Posterior vena cava (tissue), 2 donors: ENCODE measurements around the gene TMEM42. TPM values are rescaled to one million over a fixed set of nuclear protein-coding genes. Genes with fewer than 3 reads are reported as not detected.
"Not testable (repeated sequence)": the region's sequence is repeated elsewhere in the genome, so short reads cannot be mapped to it uniquely, and the experiment has no call there.

Source experiments
- DNase-seq: peaks from one replicate; pipeline ENCODE4 v3.0.0-alpha.2; 2020; ENCODE audit warnings: low spot score
- intact Hi-C, 2 donors: fragments of 100-400 bp; cut with DNase I; formaldehyde crosslinking; loops; one replicate each; pipeline versions ENCODE4 v1.14.1 to v1.14.2; 2022 to 2023
- long read RNA-seq, 2 donors: library from polyadenylated mRNA; unstranded; transcript quantifications; one replicate each; pipeline ENCODE4 v2.0.0, GENCODE V29; 2020 to 2021
- total RNA-seq, 2 donors: library from RNA; stranded (reverse); fragmentation: NEBNext Ultra II Directional; extraction: Animal tissue kit (Norgen Biotek cat#: 25700); gene quantifications; one replicate each; pipeline ENCODE4 v1.2.1, GENCODE V29; 2021
- donor health status: DM: yes; HTN: yes; CAD: no.
- donor health status: DM: yes; HTN: yes; CAD: no.

TMEM42 gene
- 10 to 100 TPM in 1 of 2 donors, 1 to 10 TPM in 1; 6.7 to 10.8 TPM for total RNA-seq
- long read RNA-seq, donor 1, partial matches to known transcripts: 0 of 3 reads
- long read RNA-seq, donor 1, other reads (novel, unspliced or antisense): 0 of 3 reads
- long read RNA-seq, donor 2, partial matches to known transcripts: 0 of 9 reads
- long read RNA-seq, donor 2, other reads (novel, unspliced or antisense): 4 of 9 reads

GRCh38 chr3:44861412-44862225 is at the start of gene TMEM42:
TMEM42 (plus strand) TSS chr3:44861912; CDS start chr3:44861925, 13 bp downstream.
- peak; percentile 97 for DNase-seq
- intact Hi-C loops: no loop called here

- no peak for DNase-seq
- intact Hi-C loops: no loop called here
Measured at GRCh38 chr3:44814751-44815150, 47.0 kb upstream of the TMEM42 start.

GRCh38 chr3:44816334-44816733 is 45.4 kb upstream of the TMEM42 start:
- DNase-seq, intact Hi-C loops: not testable (repeated sequence)

- peak; percentile 68 for DNase-seq
- intact Hi-C loops: not testable (repeated sequence)
Measured at GRCh38 chr3:44821206-44821605, 40.5 kb upstream of the TMEM42 start.

- intact Hi-C loops: no loop called here
- DNase-seq: no peak
Measured at GRCh38 chr3:44825264-44825925, 36.3 kb upstream of the TMEM42 start.

GRCh38 chr3:44827196-44827595 is 34.5 kb upstream of the TMEM42 start:
- no peak for DNase-seq
- intact Hi-C loops: no loop called here

- intact Hi-C loops: no loop called here
- no peak for DNase-seq
Measured at GRCh38 chr3:44831232-44831631, 30.5 kb upstream of the TMEM42 start.

GRCh38 chr3:44832032-44832431 is 29.7 kb upstream of the TMEM42 start:
- intact Hi-C loops: no loop called here
- no peak for DNase-seq

- intact Hi-C loops: no loop called here
- no peak for DNase-seq
Measured at GRCh38 chr3:44832965-44833364, 28.7 kb upstream of the TMEM42 start.

- no peak for DNase-seq
- intact Hi-C loops: no loop called here
Measured at GRCh38 chr3:44833394-44833793, 28.3 kb upstream of the TMEM42 start.

GRCh38 chr3:44835684-44836083 is 26.0 kb upstream of the TMEM42 start:
- intact Hi-C loops: no loop called here
- no peak for DNase-seq

GRCh38 chr3:44842376-44842775 is 19.3 kb upstream of the TMEM42 start:
- intact Hi-C loops: no loop called here
- no peak for DNase-seq

- intact Hi-C loops: no loop called here
- no peak for DNase-seq
Measured at GRCh38 chr3:44845528-44846520, 15.9 kb upstream of the TMEM42 start.

GRCh38 chr3:44848634-44849033 is 13.1 kb upstream of the TMEM42 start:
- intact Hi-C loops: no loop called here
- DNase-seq: no peak

- intact Hi-C loops, DNase-seq: not testable (repeated sequence)
Measured at GRCh38 chr3:44856663-44857062, 5.0 kb upstream of the TMEM42 start.

- intact Hi-C loops: no loop called here
- no peak for DNase-seq
Measured at GRCh38 chr3:44860117-44860516, 1.6 kb upstream of the TMEM42 start.

- no peak for DNase-seq
- intact Hi-C loops: no loop called here
Measured at GRCh38 chr3:44862226-44862637, 520 bp downstream of the TMEM42 start.

GRCh38 chr3:44865272-44866035 is 3.7 kb downstream of the TMEM42 start:
- intact Hi-C loops: no loop called here
- DNase-seq: no peak
